Measurements from ENCODE around the gene RAB3B. TPM values are rescaled to one million over a fixed set of nuclear protein-coding genes. Genes with fewer than 3 reads are reported as not detected.

Gene RAB3B
- total and polyA plus RNA-seq, 11 donors = 0.02 to 0.14 (median 0.11) TPM; not detected in 8

DNA sequence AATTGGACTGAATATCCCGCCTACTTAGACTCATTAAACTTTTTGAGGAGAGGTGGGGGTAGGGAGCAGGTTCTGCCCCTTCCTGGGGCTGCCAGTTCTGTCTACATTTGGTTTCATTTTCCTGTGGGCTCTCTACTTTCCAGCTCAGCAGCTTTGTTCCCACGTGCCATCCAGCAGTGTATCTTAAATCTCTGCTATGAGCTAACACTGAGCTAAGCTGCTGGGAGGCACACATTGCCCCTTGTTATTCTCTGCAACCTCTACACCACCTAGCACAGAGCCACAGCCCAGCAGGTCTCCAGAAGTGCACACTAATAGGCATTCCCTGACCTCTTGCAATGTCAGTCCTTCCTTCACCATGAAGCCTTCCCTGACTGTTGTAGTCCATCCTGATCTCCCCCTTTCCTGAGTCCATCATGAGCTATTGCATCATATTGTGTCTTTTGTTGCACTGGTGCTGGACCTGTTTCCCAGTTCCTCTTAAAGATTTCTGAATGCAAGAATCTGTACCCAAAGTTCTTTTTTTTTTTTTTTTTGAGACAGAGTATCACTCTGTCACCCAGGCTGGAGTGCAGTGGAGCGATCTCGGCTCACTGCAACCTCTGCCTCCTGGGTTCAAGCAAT lies 83.3 kb downstream of the RAB3B start:
- DNase-seq (no peak), ATAC-seq (no peak)
- Histone ChIP-seq H3K27ac (no peak overlapping the region), H3K9me3 (no peaks in the 10 kb centered on the region), H3K4me1 (no peaks in the 10 kb centered on the region), H3K27me3 (peaks cover 0 to 41% (median 7%) of the 10 kb centered on the region in 9 donors), H3K36me3 (no peaks in the 10 kb centered on the region), H3K4me3 (no peak overlapping the region)
- TF ChIP-seq, protein P1, sequence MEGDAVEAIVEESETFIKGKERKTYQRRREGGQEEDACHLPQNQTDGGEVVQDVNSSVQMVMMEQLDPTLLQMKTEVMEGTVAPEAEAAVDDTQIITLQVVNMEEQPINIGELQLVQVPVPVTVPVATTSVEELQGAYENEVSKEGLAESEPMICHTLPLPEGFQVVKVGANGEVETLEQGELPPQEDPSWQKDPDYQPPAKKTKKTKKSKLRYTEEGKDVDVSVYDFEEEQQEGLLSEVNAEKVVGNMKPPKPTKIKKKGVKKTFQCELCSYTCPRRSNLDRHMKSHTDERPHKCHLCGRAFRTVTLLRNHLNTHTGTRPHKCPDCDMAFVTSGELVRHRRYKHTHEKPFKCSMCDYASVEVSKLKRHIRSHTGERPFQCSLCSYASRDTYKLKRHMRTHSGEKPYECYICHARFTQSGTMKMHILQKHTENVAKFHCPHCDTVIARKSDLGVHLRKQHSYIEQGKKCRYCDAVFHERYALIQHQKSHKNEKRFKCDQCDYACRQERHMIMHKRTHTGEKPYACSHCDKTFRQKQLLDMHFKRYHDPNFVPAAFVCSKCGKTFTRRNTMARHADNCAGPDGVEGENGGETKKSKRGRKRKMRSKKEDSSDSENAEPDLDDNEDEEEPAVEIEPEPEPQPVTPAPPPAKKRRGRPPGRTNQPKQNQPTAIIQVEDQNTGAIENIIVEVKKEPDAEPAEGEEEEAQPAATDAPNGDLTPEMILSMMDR (IDR thresholded peaks at IDR 0.05) = no peak
- TF ChIP-seq POLR2A (IDR thresholded peaks at IDR 0.05) = no peak
- intact Hi-C loops (cut with DNase I) = no loop called here
- 67 to 80% (median 77%) methylated on average over 3 to 4 of the region's 4 CpGs for WGBS, 4 donors

DNA sequence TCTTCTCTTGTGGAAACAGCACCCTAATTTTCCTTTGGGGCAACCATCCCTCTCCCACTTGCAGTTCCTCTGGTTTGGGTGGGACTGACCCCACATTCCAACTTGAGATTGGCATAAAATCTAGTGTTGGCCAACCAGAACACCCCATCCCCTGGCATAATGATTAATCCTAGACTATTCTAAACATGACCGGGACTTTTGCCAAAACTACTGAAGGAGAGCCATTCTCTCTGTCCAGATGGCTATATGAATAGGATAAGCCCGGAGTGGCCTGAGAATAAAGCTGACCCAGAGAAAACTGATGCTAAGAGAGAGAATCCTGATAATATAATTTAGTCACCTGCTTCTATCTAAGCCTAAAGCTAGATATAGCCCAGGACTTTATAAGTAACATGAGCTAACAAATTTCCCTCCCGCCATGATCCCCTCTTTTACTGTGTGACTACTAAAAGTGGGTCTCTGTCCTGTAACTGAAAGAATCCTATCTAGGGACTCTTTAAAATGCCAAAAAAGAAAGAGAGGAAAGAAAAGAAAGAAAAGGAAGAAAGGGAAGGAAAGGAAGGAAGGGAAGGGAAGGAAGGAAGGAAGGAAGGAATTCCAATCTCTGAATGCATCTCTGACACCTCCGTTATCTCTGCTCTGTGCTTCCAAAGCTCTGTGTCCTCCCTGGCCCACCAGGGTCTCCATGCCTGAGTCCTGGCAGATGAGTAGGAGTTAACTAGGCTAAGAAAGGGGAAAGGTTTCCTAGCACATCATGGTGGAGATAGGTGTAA lies 84.0 kb downstream of the RAB3B start:
- Histone ChIP-seq H3K27ac (no peak overlapping the region), H3K27me3 (peaks cover 0 to 35% (median 7%) of the 10 kb centered on the region in 9 donors), H3K4me1 (no peaks in the 10 kb centered on the region), H3K36me3 (no peaks in the 10 kb centered on the region), H3K4me3 (no peak overlapping the region), H3K9me3 (no peaks in the 10 kb centered on the region)
- ATAC-seq (no peak), DNase-seq (no peak)
- intact Hi-C loops (cut with DNase I) = no loop called here
- TF ChIP-seq POLR2A (IDR thresholded peaks at IDR 0.05) = no peak
- TF ChIP-seq, protein P1 (IDR thresholded peaks at IDR 0.05) = no peak
- 63 to 75% (median 71%) methylated on average over 4 of the region's 4 CpGs for WGBS, 4 donors

- no peak for TF ChIP-seq POLR2A (IDR thresholded peaks at IDR 0.05)
- TF ChIP-seq, protein P1 (IDR thresholded peaks at IDR 0.05) = no peak
- Histone ChIP-seq H3K4me1 (no peaks in the 10 kb centered on the region), H3K4me3 (no peak overlapping the region), H3K36me3 (no peaks in the 10 kb centered on the region), H3K27ac (no peak overlapping the region), H3K27me3 (peaks cover 0 to 44% (median 14%) of the 10 kb centered on the region in 9 donors), H3K9me3 (no peaks in the 10 kb centered on the region)
- intact Hi-C loops (cut with DNase I) = no loop called here
- no peak for ATAC-seq
- DNase-seq = no peak
- 74 to 87% (median 81%) methylated on average over 5 of the region's 5 CpGs for WGBS, 4 donors
Measured at GRCh38 chr1:51902456-51902855, 88.0 kb downstream of the RAB3B start.

GRCh38 chr1:51901151-51901550 lies 89.3 kb downstream of the RAB3B start:
- no peak overlapping the region for H3K4me3 ChIP-seq
- H3K27me3 ChIP-seq = peaks cover 0 to 57% (median 14%) of the 10 kb centered on the region in 9 donors
- H3K36me3 ChIP-seq = no peaks in the 10 kb centered on the region
- TF ChIP-seq, protein P1 (IDR thresholded peaks at IDR 0.05) = no peak
- no peak for TF ChIP-seq POLR2A (IDR thresholded peaks at IDR 0.05)
- H3K4me1 ChIP-seq = no peaks in the 10 kb centered on the region
- DNase-seq (no peak), ATAC-seq (no peak)
- 91 to 96% (median 95%) methylated on average over 4 of the region's 4 CpGs for WGBS, 4 donors
- no peak overlapping the region for H3K27ac ChIP-seq
- intact Hi-C loops (cut with DNase I) = no loop called here
- no peaks in the 10 kb centered on the region for H3K9me3 ChIP-seq

All from heart left ventricle (tissue), 16 donors.